Fibroblast of skin of left quadriceps (primary cell): Measurements from ENCODE around the gene C1QTNF12.
"Not testable (repeated sequence)": the region's sequence is repeated elsewhere in the genome, so short reads cannot be mapped to it uniquely, and the experiment has no call there.

Source experiments
- DNase-seq, 2 experiments: peaks; one replicate each; pipeline ENCODE4 v3.0.0-alpha.2; 2013; ENCODE audit warnings: low read depth in 2 of 2

C1QTNF12 gene

DNA sequence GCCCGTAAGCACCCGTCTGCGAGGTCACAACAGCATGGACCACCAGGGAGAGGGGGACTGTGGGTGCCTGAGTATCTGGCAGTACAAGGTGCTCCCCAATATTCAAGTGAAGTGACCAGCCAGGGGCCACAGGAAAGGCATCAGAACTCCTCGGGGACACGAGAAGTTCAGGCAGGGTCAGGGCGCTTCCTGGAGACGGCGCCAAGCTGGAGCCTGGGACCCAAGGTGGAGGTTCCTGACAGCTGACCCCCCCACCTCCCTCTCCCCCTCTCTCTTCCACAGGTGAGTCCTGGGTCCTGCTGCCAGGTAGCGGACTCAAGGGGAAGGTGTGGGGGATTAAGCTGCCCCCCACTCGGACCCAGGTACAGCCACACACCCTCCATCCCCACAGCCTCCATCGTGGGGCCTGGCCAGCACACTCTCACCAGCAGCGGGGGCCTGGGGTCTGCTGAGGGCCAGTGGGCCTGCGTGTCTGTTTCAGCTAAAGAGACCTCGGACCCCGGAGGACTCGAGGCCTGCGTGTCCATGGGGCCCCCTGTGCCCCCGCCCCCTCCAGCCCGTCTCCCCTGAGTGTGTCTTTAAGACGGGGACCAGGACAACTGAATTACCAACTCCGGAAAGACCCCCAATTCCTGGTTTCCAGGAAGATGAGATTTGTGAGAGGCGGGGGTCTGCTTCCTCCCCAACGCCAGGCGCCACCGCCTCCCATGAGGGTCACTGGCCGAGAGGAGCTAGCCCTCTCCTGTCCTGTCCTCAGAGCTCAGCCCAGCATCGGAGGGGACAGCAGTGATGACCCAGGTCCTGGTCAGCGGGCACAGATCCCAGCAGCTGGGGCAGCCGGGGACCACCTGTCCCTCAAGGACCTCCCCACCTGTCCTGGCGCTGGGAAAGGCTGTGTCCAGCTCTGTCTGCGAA is 46.3 kb downstream of the C1QTNF12 start:
- DNase-seq: no peak

DNA sequence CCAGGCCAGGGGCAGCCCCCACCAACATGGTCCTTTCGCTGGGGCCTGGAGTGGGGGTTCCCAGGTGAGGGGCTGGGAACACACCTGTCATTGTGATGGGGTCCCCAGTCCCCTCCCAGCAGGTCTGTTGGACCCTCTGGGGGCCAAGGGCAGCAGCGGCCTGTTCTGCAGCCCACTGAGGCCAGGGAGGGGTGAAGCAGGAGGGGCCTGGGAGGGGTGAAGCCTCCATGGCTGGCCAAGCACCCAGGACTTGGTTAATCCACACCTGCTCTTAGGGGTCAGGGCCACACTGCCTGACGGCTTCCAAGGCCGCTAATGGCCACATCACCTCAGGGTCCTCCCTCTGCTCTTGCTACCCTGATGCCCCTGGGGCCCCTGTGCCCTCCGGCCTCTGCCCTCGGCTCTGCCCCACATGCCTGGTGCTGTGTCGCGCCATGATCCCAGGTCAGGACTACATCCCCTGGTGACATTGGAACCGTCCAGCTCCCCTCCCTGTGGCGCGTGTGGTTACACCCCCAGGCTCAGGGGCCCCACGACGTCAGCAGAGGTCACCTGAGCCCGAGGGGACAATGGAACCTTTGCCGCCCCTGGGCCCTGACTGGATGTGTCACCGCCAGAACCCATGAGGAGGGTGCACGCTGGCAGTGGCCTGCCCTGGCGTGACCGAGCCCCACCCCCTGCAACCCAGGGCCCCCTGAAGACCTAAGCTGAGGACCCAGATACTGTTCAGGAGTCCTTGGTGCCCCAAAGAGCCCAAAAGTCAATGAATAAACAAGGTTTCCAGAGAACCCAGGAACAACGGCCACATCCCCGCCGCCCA is 47.2 kb downstream of the C1QTNF12 start:
- no peak for DNase-seq

DNA sequence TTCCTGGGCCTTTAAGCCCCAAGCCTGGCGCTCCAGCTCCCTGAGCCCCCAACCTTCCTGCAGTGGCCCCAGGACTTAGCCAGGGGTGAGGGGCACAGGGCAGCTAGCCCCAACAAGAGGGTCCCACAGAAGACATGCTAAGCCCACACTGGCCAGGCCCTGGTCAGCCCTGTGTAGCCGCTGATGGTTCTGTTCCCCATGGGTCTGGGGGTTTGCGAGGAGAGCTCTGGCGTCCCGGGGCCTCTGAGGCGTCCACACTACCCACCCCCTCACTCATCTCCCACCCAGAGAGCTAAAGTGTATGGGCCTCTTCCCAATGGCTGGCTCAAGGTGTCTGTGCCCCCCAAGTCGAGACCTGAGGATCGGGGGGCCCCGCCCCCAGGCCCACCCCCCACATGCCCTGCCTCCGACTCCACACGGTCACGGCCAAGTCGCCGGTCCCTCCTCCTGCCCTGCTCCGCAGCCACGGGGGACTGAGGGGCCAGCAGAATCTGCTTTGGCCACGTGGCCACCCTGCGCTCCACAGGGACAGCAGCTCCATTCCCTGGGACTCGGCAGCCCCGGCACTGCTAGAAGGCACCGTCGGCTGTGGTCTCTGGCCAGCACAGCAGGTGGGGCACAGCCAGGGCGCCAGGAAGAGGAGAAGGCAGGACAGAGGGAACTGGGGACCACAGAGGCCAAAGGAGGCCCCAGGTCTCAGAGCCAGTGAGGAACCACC is 47.9 kb downstream of the C1QTNF12 start:
- DNase-seq: no peak

DNA sequence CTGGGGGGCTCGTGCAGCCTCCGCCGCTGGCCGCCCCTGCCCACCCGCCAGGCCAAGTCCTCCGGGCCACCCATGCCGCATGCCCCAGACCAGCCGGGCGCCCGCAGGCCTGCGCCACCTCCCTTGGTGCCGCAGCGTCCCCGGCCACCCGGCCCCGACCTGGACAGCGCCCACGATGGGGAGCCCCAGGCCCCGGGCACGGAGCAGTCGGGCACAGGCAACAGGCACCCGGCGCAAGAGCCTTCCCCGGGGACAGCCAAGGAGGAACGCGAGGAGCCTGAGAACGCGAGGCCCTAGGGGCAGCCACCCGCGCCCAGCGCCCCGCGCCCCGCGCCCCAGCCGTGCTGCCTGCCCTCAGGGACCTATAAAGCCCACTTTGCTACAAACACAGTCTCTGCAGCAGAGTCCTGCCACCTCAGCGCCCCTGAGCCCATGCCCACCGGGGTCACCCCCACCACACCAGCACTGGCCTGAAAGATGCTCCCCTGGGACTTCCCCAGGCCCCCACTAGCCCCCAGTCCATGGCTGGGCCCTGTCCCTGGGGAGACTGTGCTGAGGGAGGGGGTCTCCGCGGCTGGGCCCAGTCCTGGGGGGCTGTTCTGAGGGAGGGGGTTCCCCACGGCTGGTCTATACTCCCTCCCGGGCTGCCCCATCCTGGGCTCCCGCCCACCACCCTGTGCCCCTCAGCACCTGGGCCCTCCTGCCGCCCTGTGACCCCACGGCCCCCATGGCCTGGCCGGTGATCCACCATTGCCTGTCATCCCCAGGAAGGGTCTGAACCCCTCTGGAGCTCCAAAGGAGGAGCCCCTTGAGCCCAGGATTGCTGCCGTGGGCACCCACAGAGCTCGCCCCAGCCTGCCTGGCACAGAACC is 48.7 kb downstream of the C1QTNF12 start:
- DNase-seq: no peak

DNA sequence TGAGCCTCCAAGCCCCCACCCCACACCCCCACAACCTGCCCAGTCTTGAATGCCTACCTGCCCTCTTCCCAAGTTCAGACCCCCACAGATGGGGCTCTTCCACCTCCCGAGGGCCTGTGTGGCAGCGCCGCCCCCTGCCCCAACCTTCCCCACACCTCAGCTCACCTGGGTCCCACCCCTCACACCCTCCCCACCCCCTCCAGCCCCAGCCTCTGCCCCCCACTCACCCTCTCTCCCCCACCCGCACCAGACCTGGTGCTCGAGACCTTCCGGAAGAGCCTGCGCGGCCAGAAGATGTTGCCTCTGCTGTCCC is 49.4 kb downstream of the C1QTNF12 start:
- no peak for DNase-seq

GRCh38 chr1:1196431-1197187 is 49.9 kb downstream of the C1QTNF12 start:
- DNase-seq: no peak

GRCh38 chr1:1195726-1196125 is 50.8 kb downstream of the C1QTNF12 start:
- not testable (repeated sequence) for DNase-seq

GRCh38 chr1:1194723-1195122 is 51.8 kb downstream of the C1QTNF12 start:
- DNase-seq: no peak
